Measurements from ENCODE around the gene JUP.
"Not testable (repeated sequence)": the region's sequence is repeated elsewhere in the genome, so short reads cannot be mapped to it uniquely, and the experiment has no call there.

JUP gene

GRCh38 chr17:41777574-41778188 is 8.8 kb downstream of the JUP start:
- DNase-seq, result peak; percentile 82

GRCh38 chr17:41777157-41777573 is 9.3 kb downstream of the JUP start:
- no peak for DNase-seq

GRCh38 chr17:41776262-41776900 is 10.1 kb downstream of the JUP start:
- DNase-seq, result not testable (repeated sequence)

- no peak for DNase-seq
Measured at GRCh38 chr17:41775394-41776226, 10.9 kb downstream of the JUP start.

GRCh38 chr17:41773731-41774193 is 12.7 kb downstream of the JUP start:
- no peak for DNase-seq

- no peak for DNase-seq
Measured at GRCh38 chr17:41773190-41773588, 13.3 kb downstream of the JUP start.

GRCh38 chr17:41772586-41773189 is 13.8 kb downstream of the JUP start:
- no peak for DNase-seq

GRCh38 chr17:41772218-41772585 is 14.3 kb downstream of the JUP start:
- DNase-seq, result no peak

GRCh38 chr17:41771389-41772206 is 14.9 kb downstream of the JUP start:
- DNase-seq, result no peak

GRCh38 chr17:41769985-41770384 is 16.5 kb downstream of the JUP start:
- no peak for DNase-seq

- no peak for DNase-seq
Measured at GRCh38 chr17:41769346-41769862, 17.1 kb downstream of the JUP start.

GRCh38 chr17:41768682-41769288 is 17.7 kb downstream of the JUP start:
- no peak for DNase-seq

GRCh38 chr17:41767324-41768042 is 19.0 kb downstream of the JUP start:
- no peak for DNase-seq

GRCh38 chr17:41766135-41766534 is 20.4 kb downstream of the JUP start:
- DNase-seq, result no peak

- DNase-seq, result no peak
Measured at GRCh38 chr17:41763327-41763726, 23.2 kb downstream of the JUP start.

- DNase-seq, result no peak
Measured at GRCh38 chr17:41762841-41763240, 23.7 kb downstream of the JUP start.

- DNase-seq, result no peak
Measured at GRCh38 chr17:41762391-41762790, 24.1 kb downstream of the JUP start.

GRCh38 chr17:41760878-41761277 is 25.6 kb downstream of the JUP start:
- DNase-seq, result no peak

GRCh38 chr17:41758601-41759000 is 27.9 kb downstream of the JUP start:
- no peak for DNase-seq

GRCh38 chr17:41754066-41754465 is 32.4 kb downstream of the JUP start:
- DNase-seq, result no peak

- no peak for DNase-seq
Measured at GRCh38 chr17:41751288-41751687, 35.2 kb downstream of the JUP start.
